HUES48 (cell line): ENCODE measurements around the gene ASS1.

ENCODE experiments used
- H3K27ac ChIP-seq: one replicate; pipeline ENCODE4 v1.7.0; 2013; ENCODE audit warnings: low read depth, low read length, inconsistent platforms
- H3K27me3 ChIP-seq: 2 replicates; pipeline ENCODE4 v1.6.1; 2013; ENCODE audit warnings: mild to moderate bottlenecking, low read length; ENCODE audit not compliant: control insufficient read depth, insufficient read depth
- H3K36me3 ChIP-seq: 2 replicates; pipeline ENCODE4 v1.6.1; 2013; ENCODE audit warnings: low read length; ENCODE audit not compliant: control insufficient read depth, insufficient read depth
- H3K4me1 ChIP-seq: 2 replicates; pipeline ENCODE4 v1.6.1; 2013; ENCODE audit warnings: mild to moderate bottlenecking, low read length; ENCODE audit not compliant: control insufficient read depth, insufficient read depth
- H3K4me3 ChIP-seq: 2 replicates; pipeline ENCODE4 v1.5.1; 2013; ENCODE audit warnings: mild to moderate bottlenecking, low read depth, low read length
- H3K9ac ChIP-seq: 2 replicates; pipeline ENCODE4 v1.6.1; 2013; ENCODE audit warnings: mild to moderate bottlenecking, low read depth, low read length, moderate library complexity
- H3K9me3 ChIP-seq: 2 replicates; pipeline ENCODE4 v1.6.1; 2013; ENCODE audit warnings: low read length; ENCODE audit not compliant: control insufficient read depth, insufficient read depth

Gene ASS1

DNA sequence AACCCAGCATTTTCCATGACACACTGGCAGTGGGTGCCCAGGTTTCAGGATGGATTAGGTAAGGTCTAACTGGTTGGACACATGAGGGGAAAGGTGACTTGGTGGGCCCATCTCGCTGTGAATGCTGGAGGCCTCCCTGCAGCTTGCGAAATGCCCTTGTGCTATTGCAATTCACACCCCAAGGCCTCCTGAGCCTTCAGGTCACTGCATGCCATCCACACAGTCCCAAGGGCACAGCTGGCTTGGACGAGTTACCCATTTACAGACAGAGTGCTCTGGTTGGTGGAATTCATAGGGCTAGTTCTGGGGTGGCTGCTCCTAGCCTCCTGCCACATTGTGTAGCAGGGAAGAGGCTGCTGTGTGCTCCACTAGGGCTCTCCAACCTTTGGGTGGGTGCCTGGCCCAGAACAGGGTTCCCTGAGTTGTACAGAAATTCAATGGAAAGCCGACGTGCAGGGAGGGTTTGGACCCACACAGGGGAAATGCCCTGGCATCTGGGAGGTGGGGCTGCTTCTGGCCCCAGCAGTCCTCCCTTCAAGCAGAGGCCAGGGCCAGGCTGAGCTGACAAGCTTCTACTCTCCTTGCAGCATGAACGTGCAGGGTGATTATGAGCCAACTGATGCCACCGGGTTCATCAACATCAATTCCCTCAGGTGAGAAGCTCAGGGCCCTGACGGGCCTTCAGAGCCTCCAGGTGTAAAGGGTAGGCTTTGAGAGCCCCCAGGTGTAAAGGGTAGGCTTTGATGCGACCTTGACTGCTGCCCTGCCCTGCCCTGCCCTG is 54.3 kb downstream of the ASS1 start:
- H3K9ac ChIP-seq, result no peak overlapping the region

GRCh38 chr9:130499804-130500263 is 55.1 kb downstream of the ASS1 start:
- no peaks in the 10 kb centered on the region for H3K9me3 ChIP-seq
- H3K27me3 ChIP-seq, result no peaks in the 10 kb centered on the region
- no peak overlapping the region for H3K4me3 ChIP-seq
- H3K4me1 ChIP-seq, result no peaks in the 10 kb centered on the region
- no peak overlapping the region for H3K27ac ChIP-seq
- H3K36me3 ChIP-seq, result peaks cover 19% of the 10 kb centered on the region
- H3K9ac ChIP-seq, result no peak overlapping the region

More for the DNA sequence above, 54.3 kb downstream of the ASS1 start:
- Histone ChIP-seq H3K9me3 (no peaks in the 10 kb centered on the region), H3K4me1 (no peaks in the 10 kb centered on the region), H3K4me3 (no peak overlapping the region), H3K27me3 (no peaks in the 10 kb centered on the region), H3K36me3 (peaks cover 19% of the 10 kb centered on the region), H3K27ac (no peak overlapping the region)

DNA sequence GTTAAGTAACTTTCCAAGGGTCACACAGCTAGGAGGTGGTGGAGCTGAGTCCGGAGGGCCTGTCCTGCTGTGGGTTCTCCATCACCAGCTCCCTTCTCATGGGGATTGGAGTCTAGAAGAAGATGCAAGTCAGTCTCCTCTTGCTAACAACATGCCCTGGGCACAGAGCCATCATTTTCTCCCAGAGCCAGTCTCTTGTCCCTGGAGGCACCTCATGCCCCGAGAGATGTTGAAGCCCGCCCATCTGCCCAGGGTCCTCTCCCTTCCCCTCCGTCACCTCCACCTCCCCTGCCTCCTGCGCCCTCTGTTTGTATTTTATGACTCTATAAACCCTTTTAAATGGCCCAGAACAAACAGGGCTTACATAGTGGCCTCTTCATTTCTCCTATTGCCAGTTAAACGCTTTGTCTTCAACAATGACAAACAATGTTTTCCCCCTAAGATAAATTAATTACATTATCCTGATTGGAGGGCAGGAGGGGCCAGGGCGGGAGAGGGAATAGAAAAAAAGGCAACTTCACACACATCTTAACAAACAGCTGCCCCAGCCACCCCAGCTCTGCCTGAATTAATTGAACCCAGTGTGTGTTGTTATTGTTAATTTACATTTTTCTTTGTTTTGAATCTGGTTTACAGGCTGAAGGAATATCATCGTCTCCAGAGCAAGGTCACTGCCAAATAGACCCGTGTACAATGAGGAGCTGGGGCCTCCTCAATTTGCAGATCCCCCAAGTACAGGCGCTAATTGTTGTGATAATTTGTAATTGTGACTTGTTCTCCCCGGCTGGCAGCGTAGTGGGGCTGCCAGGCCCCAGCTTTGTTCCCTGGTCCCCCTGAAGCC is 55.8 kb downstream of the ASS1 start:
- Histone ChIP-seq H3K9me3 (no peaks in the 10 kb centered on the region), H3K9ac (no peak overlapping the region), H3K4me3 (no peak overlapping the region), H3K27ac (no peak overlapping the region), H3K4me1 (no peaks in the 10 kb centered on the region), H3K36me3 (peaks cover 17% of the 10 kb centered on the region), H3K27me3 (no peaks in the 10 kb centered on the region)

DNA sequence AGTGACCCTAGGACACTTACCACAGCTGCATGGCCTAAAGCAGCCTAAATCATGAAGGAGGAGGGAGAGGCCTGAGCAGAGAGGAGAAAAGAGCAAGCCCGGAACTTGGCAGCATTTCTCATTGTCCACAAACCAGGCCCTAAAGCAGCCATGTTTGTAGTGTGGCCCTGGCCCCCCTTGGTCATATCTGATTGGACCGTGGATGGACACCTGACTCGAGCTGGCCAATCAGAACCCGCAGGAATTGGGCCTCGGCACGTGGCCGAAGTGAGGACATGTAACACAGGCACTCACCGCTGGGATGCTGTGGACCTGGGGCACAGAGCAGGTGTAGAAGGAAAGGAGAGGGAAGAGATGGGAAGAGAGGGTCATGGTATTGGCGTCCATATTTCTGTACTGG is 56.9 kb downstream of the ASS1 start:
- H3K27me3 ChIP-seq, result no peaks in the 10 kb centered on the region
- no peaks in the 10 kb centered on the region for H3K9me3 ChIP-seq
- no peak overlapping the region for H3K9ac ChIP-seq
- H3K27ac ChIP-seq, result no peak overlapping the region
- H3K36me3 ChIP-seq, result peaks cover 12% of the 10 kb centered on the region
- H3K4me3 ChIP-seq, result no peak overlapping the region
- no peaks in the 10 kb centered on the region for H3K4me1 ChIP-seq

DNA sequence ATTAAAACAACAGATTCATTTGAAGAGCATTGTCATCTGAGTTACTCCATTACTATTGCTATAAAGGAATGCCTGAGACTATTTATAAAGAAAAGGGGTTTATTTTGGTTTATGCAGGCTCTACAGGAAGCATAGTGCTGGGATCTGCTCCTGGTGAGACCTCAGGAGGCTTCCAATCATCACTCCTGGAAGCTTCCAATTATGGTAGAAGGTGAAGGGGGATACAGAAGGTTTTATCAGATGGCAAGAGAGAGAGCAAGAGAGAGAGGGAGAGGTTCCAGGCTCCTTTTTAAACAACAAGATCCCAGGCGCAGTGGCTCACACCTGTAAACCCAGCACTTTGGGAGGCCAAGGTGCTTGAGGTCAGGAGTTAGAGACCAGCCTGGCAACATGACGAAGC is 63.5 kb downstream of the ASS1 start:
- Histone ChIP-seq H3K9ac (no peak overlapping the region), H3K27ac (no peak overlapping the region), H3K36me3 (no peaks in the 10 kb centered on the region), H3K4me3 (no peak overlapping the region), H3K4me1 (no peaks in the 10 kb centered on the region), H3K9me3 (no peaks in the 10 kb centered on the region), H3K27me3 (no peaks in the 10 kb centered on the region)

GRCh38 chr9:130512199-130512598 is 67.4 kb downstream of the ASS1 start:
- Histone ChIP-seq H3K9ac (no peak overlapping the region), H3K27me3 (no peaks in the 10 kb centered on the region), H3K27ac (no peak overlapping the region), H3K4me3 (no peak overlapping the region), H3K4me1 (no peaks in the 10 kb centered on the region), H3K9me3 (no peaks in the 10 kb centered on the region), H3K36me3 (no peaks in the 10 kb centered on the region)

DNA sequence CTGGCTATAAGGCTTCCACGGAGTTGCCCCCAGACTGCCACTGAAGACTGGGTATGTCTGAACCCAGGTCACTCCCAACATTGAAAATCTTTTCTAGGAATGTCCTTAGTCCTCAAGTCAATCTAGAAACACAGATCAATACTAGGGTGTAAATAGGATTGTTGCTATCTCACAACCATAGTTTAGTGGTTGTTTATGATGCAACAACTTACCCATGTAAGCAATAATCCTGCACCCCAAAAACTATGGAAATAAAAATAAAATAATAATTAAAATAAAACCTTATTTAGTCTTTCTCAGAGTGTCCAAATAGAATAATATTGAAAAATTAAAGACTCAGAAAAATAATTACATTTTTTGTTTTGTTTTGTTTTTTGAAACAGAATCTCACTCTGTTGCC is 68.3 kb downstream of the ASS1 start:
- H3K4me1 ChIP-seq, result no peaks in the 10 kb centered on the region
- no peak overlapping the region for H3K4me3 ChIP-seq
- no peak overlapping the region for H3K9ac ChIP-seq
- H3K9me3 ChIP-seq, result no peaks in the 10 kb centered on the region
- H3K27me3 ChIP-seq, result no peaks in the 10 kb centered on the region
- no peak overlapping the region for H3K27ac ChIP-seq
- H3K36me3 ChIP-seq, result no peaks in the 10 kb centered on the region

DNA sequence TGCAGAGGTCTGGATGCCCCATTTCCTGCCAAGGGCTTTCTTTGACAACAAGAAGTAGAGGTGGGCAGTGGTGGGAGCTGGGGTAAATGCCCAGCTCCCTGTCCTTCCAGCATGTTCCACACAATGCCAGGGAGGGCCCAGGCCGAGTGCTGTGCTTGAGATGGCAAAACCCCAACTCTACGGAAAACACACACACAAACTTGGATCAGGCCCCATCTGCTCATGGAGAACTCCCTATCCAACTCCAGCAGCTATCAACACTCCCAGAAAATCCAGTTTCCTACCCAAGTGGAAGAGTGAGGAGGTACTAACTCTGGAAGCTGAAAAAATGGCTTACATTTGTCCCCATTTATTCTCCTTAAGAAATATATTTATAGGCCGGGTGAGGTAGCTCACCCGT is 73.5 kb downstream of the ASS1 start:
- Histone ChIP-seq H3K27ac (no peak overlapping the region), H3K36me3 (no peaks in the 10 kb centered on the region), H3K4me3 (no peak overlapping the region), H3K9ac (no peak overlapping the region), H3K9me3 (no peaks in the 10 kb centered on the region), H3K4me1 (peaks cover 13% of the 10 kb centered on the region), H3K27me3 (no peaks in the 10 kb centered on the region)

DNA sequence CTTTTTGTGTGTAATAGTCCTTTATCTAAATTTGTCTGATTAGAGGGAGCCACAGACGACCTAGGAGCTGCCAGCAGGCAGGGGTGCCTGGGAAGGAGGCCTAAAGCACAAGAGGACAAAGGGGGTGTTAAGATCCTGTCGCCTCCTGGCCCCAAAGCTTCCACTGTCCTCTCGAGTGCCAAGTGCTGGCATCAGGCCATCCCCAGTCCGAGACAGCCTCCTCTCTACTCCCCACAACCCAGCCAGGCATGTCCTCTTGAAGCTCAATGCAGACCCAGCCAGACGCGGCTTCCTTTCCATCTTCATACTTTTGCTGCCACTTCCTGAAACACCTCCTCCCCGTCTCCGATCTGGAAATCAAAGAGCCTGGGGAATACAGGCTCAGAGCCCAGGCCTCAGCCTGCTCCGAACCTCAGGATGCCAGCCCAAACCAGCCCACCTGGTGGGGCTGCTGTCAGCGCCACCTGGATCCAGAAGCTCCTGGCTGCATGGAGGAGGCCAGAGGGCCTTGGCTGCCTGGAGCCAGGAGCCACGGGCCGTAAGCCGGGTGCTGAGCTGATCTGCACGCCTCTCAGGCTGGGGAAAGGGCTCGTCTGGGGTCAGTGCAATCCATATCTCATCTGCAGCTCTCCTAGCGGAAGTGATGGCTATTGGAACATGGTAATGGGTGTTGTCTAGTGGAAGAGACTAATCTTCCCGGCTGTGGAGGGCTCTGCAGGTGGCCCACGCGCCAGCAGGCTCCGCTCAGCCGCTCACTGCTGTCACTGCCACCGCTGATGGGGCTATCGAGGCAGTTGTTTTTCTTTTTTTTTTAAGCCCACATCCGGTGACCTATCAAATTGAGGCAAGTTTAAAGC is 74.4 kb downstream of the ASS1 start:
- no peaks in the 10 kb centered on the region for H3K9me3 ChIP-seq
- no peak overlapping the region for H3K27ac ChIP-seq
- no peak overlapping the region for H3K4me3 ChIP-seq
- peaks cover 18% of the 10 kb centered on the region for H3K4me1 ChIP-seq
- no peaks in the 10 kb centered on the region for H3K36me3 ChIP-seq
- no peak overlapping the region for H3K9ac ChIP-seq
- H3K27me3 ChIP-seq, result no peaks in the 10 kb centered on the region

DNA sequence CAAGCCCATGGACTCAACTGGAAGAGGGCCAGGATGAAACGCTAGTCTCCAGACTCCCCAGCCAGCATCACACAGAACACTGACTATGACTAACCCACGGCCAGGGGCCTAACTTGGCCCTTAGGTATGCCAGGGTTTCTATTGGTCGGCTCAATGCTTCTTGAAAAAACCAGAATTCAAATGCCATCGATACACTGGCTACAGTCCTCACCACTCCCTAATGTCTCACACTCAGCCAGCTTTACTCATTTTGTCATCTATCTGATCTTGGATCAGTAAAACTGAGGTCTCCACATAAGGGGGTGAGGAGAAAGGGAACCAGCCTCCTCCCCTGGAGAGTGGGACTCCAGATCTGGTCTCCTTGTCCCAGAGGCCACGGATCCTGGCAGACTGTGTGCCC is 75.2 kb downstream of the ASS1 start:
- H3K4me1 ChIP-seq, result peaks cover 20% of the 10 kb centered on the region
- H3K4me3 ChIP-seq, result no peak overlapping the region
- no peaks in the 10 kb centered on the region for H3K9me3 ChIP-seq
- H3K27me3 ChIP-seq, result no peaks in the 10 kb centered on the region
- H3K36me3 ChIP-seq, result no peaks in the 10 kb centered on the region
- H3K9ac ChIP-seq, result no peak overlapping the region
- H3K27ac ChIP-seq, result no peak overlapping the region
